Left lung (tissue), 10 donors: ENCODE measurements around the gene PTX4. TPM values are rescaled to one million over a fixed set of nuclear protein-coding genes. Genes with fewer than 3 reads are reported as not detected.

Experiments
- ATAC-seq: fragments of 200-7000 bp; cut with Tn5 transposase; one replicate; pipeline ENCODE4 v1.9.1; 2020; ENCODE audit warnings: moderate library complexity
- DNase-seq, 4 donors: peaks; one replicate each; pipeline ENCODE4 v3.0.0-alpha.2; 2013 to 2020
- H3K27ac ChIP-seq, 2 donors: fragments of 200-600 bp; sonication (generic) in 1 of 2; one replicate each; pipeline versions ENCODE4 v1.5.0 to v1.8.0; 2020 to 2021
- H3K27me3 ChIP-seq, 2 donors: fragments of 200-600 bp; sonication (generic) in 1 of 2; one replicate each; pipeline versions ENCODE4 v1.5.0 to v1.8.0; 2020 to 2021
- H3K36me3 ChIP-seq, 2 donors: fragments of 200-600 bp; sonication (generic) in 1 of 2; one replicate each; pipeline versions ENCODE4 v1.5.0 to v1.8.0; 2020 to 2021
- H3K4me1 ChIP-seq, 2 donors: fragments of 200-600 bp; one replicate each; pipeline ENCODE4 v1.8.0; 2021
- H3K4me3 ChIP-seq, 2 donors: fragments of 200-600 bp; sonication (generic) in 1 of 2; one replicate each; pipeline versions ENCODE4 v1.5.0 to v1.8.0; 2020 to 2021; ENCODE audit warnings: mild to moderate bottlenecking in 1 of 2
- H3K9me3 ChIP-seq, 2 donors: fragments of 200-600 bp; sonication (generic) in 1 of 2; one replicate each; pipeline versions ENCODE4 v1.5.0 to v1.8.0; 2020 to 2021
- intact Hi-C, 2 donors: fragments of 100-400 bp; cut with DNase I; formaldehyde crosslinking; loops; one replicate each; pipeline versions ENCODE4 v1.11.2 to v1.14.2; 2022
- polyA plus RNA-seq, 6 donors: library from polyadenylated mRNA; unstranded; fragments of 120-200 nt; gene quantifications; one replicate each; pipeline ENCODE4 v1.2.1, GENCODE V29; 2013; ENCODE audit not compliant: insufficient read length in 6 of 6
- total RNA-seq, 2 donors: library from RNA; stranded (reverse); fragmentation: NEBNext Ultra II Directional; extraction: Animal tissue kit (Norgen Biotek cat#: 25700); gene quantifications; one replicate each; pipeline ENCODE4 v1.2.1, GENCODE V29; 2021
- TF ChIP-seq, protein P1 (sequence below), 2 donors: fragments of 200-600 bp; sonication (generic) in 1 of 2; IDR thresholded peaks; one replicate each; pipeline versions ENCODE4 v1.5.0 to v1.8.0; 2021; ENCODE audit warnings: antibody characterized with exemption in 2 of 2
- donor health status: DM: no; HTN: yes; CAD: no.
- donor health status: DM: no; HTN: no; CAD: no.

Gene PTX4
- total and polyA plus RNA-seq, 8 donors = 0.15 to 0.20 (median 0.20) TPM; not detected in 5

GRCh38 chr16:1446296-1447080 lies 42.3 kb downstream of the PTX4 start:
- Histone ChIP-seq H3K9me3 (no peaks in the 10 kb centered on the region), H3K4me1 (no peaks in the 10 kb centered on the region), H3K27ac (no peak overlapping the region), H3K4me3 (no peak overlapping the region), H3K27me3 (no peaks in the 10 kb centered on the region), H3K36me3 (peaks cover 0 to 70% of the 10 kb centered on the region in 2 donors)
- DNase-seq (no peak), ATAC-seq (no peak)
- intact Hi-C loops = no loop called here
- TF ChIP-seq, protein P1, sequence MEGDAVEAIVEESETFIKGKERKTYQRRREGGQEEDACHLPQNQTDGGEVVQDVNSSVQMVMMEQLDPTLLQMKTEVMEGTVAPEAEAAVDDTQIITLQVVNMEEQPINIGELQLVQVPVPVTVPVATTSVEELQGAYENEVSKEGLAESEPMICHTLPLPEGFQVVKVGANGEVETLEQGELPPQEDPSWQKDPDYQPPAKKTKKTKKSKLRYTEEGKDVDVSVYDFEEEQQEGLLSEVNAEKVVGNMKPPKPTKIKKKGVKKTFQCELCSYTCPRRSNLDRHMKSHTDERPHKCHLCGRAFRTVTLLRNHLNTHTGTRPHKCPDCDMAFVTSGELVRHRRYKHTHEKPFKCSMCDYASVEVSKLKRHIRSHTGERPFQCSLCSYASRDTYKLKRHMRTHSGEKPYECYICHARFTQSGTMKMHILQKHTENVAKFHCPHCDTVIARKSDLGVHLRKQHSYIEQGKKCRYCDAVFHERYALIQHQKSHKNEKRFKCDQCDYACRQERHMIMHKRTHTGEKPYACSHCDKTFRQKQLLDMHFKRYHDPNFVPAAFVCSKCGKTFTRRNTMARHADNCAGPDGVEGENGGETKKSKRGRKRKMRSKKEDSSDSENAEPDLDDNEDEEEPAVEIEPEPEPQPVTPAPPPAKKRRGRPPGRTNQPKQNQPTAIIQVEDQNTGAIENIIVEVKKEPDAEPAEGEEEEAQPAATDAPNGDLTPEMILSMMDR (IDR thresholded peaks at IDR 0.05) = no peak

GRCh38 chr16:1445518-1446203 lies 43.1 kb downstream of the PTX4 start:
- TF ChIP-seq, protein P1 (IDR thresholded peaks at IDR 0.05) = no peak
- Histone ChIP-seq H3K36me3 (peaks cover 0 to 61% of the 10 kb centered on the region in 2 donors), H3K9me3 (no peaks in the 10 kb centered on the region), H3K27me3 (no peaks in the 10 kb centered on the region), H3K27ac (no peak overlapping the region), H3K4me3 (no peak overlapping the region), H3K4me1 (no peaks in the 10 kb centered on the region)
- intact Hi-C loops = no loop called here
- ATAC-seq (no peak), DNase-seq (no peak)

GRCh38 chr16:1444730-1445517 lies 43.8 kb downstream of the PTX4 start:
- TF ChIP-seq, protein P1 (IDR thresholded peaks at IDR 0.05) = no peak

GRCh38 chr16:1443980-1444729 lies 44.6 kb downstream of the PTX4 start, which contains the start of gene CCDC154:
TSS of gene CCDC154 (minus strand) at chr16:1444556. CDS start at chr16:1444322, 234 bp downstream.
- Histone ChIP-seq H3K9me3 (no peaks in the 10 kb centered on the region), H3K27me3 (no peaks in the 10 kb centered on the region), H3K4me3 (no peak within 1 kb of the TSS), H3K4me1 (no peaks in the 10 kb centered on the region), H3K36me3 (peaks cover 0 to 46% of the 10 kb centered on the region in 2 donors), H3K27ac (no peak within 1 kb of the TSS)
- intact Hi-C loops = no loop called here
- no peak for ATAC-seq
- TF ChIP-seq, protein P1 (IDR thresholded peaks at IDR 0.05) = no peak
- DNase-seq = no peak

More at GRCh38 chr16:1444730-1445517, 43.8 kb downstream of the PTX4 start:
- no peaks in the 10 kb centered on the region for H3K27me3 ChIP-seq
- no peak for DNase-seq
- intact Hi-C loops = no loop called here
- no peak overlapping the region for H3K27ac ChIP-seq
- no peaks in the 10 kb centered on the region for H3K4me1 ChIP-seq
- peaks cover 0 to 54% of the 10 kb centered on the region in 2 donors for H3K36me3 ChIP-seq
- no peaks in the 10 kb centered on the region for H3K9me3 ChIP-seq
- ATAC-seq = no peak
- no peak overlapping the region for H3K4me3 ChIP-seq
